ENCODE measurements around the gene NACA2. TPM values are rescaled to one million over a fixed set of nuclear protein-coding genes. Genes with fewer than 3 reads are reported as not detected.

The NACA2 gene
- total RNA-seq, 1 experiment from 2014 or later, result not detected

DNA sequence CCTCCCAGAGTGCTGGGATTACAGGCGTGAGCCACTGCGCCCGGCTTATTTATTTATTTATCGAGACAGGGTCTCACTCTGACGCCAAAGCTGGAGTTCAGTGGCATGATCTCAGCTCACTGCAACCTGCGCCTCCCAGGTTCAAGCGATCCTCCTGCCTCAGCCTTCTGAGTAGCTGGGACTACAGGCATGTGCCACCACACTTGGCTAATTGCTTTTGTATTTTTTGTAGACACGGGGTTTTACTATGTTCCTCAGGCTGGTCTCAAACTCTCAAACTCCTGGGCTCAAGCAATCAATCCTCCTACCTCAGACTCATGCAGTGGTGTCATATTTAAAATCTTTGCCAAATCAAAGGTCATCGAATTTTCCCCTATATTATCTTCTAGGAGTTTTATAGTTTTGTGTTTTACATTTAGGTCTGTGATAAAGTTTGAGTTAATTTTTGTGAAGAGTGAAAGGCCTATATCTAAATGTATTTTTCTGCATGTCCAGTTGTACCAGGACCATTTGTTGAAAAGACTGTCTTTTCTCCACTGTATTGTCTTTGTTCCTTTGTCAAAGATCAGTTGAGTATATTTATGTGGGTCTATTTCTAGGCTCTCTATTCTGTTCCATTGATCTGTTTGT, 47.1 kb downstream of the NACA2 start:
- TF ChIP-seq RAD21 (IDR thresholded peaks at IDR 0.05; ENCODE audit: low read depth) (no peak), JUND (IDR thresholded peaks at IDR 0.05) (no peak), CBX3 (IDR thresholded peaks at IDR 0.05; ENCODE audit: low read depth) (no peak), SIN3A (IDR thresholded peaks at IDR 0.05; ENCODE audit: low read depth) (no peak), EZH2phosphoT487 (IDR thresholded peaks at IDR 0.05; ENCODE audit: borderline replicate concordance) (no peak), EGR1 (IDR thresholded peaks at IDR 0.05; ENCODE audit: low read depth) (no peak), CEBPB (IDR thresholded peaks at IDR 0.05; ENCODE audit: low read depth) (no peak), ZFX (IDR thresholded peaks at IDR 0.05) (no peak), POLR2A (IDR thresholded peaks at IDR 0.05; ENCODE audit: borderline replicate concordance, extremely low read depth, insufficient read depth, insufficient read length) (no peak), SP1 (IDR thresholded peaks at IDR 0.05; ENCODE audit: low read depth) (no peak), SRF (IDR thresholded peaks at IDR 0.05; ENCODE audit: low read depth) (no peak), ELF1 (IDR thresholded peaks at IDR 0.05; ENCODE audit: borderline replicate concordance, low read depth) (no peak), TCF7L2 (IDR thresholded peaks at IDR 0.05; ENCODE audit: borderline replicate concordance, extremely low read depth, insufficient read depth, insufficient read length) (no peak), EZH2 (IDR thresholded peaks at IDR 0.05) (no peak)
- Histone ChIP-seq H3K79me2 (ENCODE audit: insufficient read depth, low read length) (no peaks in the 10 kb centered on the region), H3K36me3 (ENCODE audit: control insufficient read depth in 1 of 2, insufficient read depth in 2 of 2, low read length in 2 of 2) (no peaks in the 10 kb centered on the region), H3K9ac (ENCODE audit: low read length) (no peak overlapping the region), H4K20me1 (ENCODE audit: insufficient read depth) (no peaks in the 10 kb centered on the region), H3K9me2 (ENCODE audit: insufficient read depth) (no peaks in the 10 kb centered on the region; the same call in 1 of the 2 replicates), H3K9me3 (ENCODE audit: control insufficient read depth in 1 of 2, insufficient read depth in 1 of 2, low read depth in 1 of 2, low read length in 2 of 2) (peaks cover 0 to 4% of the 10 kb centered on the region in 2 experiments; a peak in 1 of 4 replicates), H3K27ac (ENCODE audit: low read depth, low read length) (no peak overlapping the region), H3K27me3 (ENCODE audit: insufficient read depth, low read length) (no peaks in the 10 kb centered on the region), H3K4me3 (replicated peaks in 1 of 2; ENCODE audit: low read depth in 1 of 2, low read length in 2 of 2) (no peak overlapping the region), H3K4me2 (ENCODE audit: low read length) (no peak overlapping the region), H3K4me1 (ENCODE audit: control insufficient read depth in 1 of 2, insufficient read depth in 2 of 2, low read length in 2 of 2) (peaks cover 0 to 5% of the 10 kb centered on the region in 2 experiments; a peak in 1 of 4 replicates), H2AFZ (ENCODE audit: low read depth, low read length, poor library complexity, severe bottlenecking) (no peak overlapping the region)
- intact Hi-C loops (cut with micrococcal nuclease), result no loop called here
- ChIA-PET RAD21 (ENCODE audit: low non-redundant PET in 1 of 2, low total read pairs in 2 of 2, uncharacterized antibody in 2 of 2, unreplicated experiment in 2 of 2) (no interaction called here), CTCF (no interaction called here), POLR2A (no interaction called here)
- no peak for DNase-seq (ENCODE audit: low read depth, low spot score)
- no TSS peak for BruUV-seq (replicated peaks)
- no peak for ATAC-seq

DNA sequence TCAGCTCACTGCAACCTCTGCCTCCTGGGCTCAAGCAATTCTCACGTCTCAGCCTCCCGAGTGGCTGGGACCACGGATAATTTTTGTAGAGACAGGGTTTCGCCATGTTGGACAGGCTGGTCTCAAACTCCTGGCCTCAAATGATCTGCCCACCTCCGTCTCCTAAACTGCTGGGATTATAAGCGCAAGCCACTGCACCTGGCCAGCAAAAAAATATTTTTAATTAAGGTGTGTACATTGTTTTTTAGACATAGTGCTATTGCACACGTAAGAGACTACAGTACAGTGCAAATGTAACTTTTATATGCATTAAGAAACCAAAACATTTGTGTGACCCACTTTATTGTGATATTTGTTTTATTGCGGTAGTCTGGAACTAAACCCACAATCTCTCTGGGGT, 49.0 kb downstream of the NACA2 start:
- ChIA-PET RAD21 (ENCODE audit: low non-redundant PET in 1 of 2, low total read pairs in 2 of 2, uncharacterized antibody in 2 of 2, unreplicated experiment in 2 of 2) (no interaction called here), CTCF (no interaction called here), POLR2A (no interaction called here)
- H4K20me1 ChIP-seq (ENCODE audit: insufficient read depth), result no peaks in the 10 kb centered on the region
- H3K4me3 ChIP-seq (replicated peaks in 1 of 2; ENCODE audit: low read depth in 1 of 2, low read length in 2 of 2), result no peak overlapping the region
- H3K9me3 ChIP-seq (ENCODE audit: control insufficient read depth in 1 of 2, insufficient read depth in 1 of 2, low read depth in 1 of 2, low read length in 2 of 2), result peaks cover 0 to 4% of the 10 kb centered on the region in 2 experiments; a peak in 1 of 4 replicates
- no peaks in the 10 kb centered on the region for H3K79me2 ChIP-seq (ENCODE audit: insufficient read depth, low read length)
- ATAC-seq (no peak), DNase-seq (ENCODE audit: low read depth, low spot score) (no peak)
- TF ChIP-seq SIN3A (IDR thresholded peaks at IDR 0.05; ENCODE audit: low read depth) (no peak), ELF1 (IDR thresholded peaks at IDR 0.05; ENCODE audit: borderline replicate concordance, low read depth) (no peak), CTCF (IDR thresholded peaks at IDR 0.05 in 2 of 3, conservative IDR thresholded peaks at IDR 0.05 in 1 of 3; ENCODE audit: borderline replicate concordance in 1 of 3, insufficient read depth in 1 of 3, low read depth in 2 of 3, low read length in 2 of 3) (no peak), FOSL1 (IDR thresholded peaks at IDR 0.05; ENCODE audit: low read depth) (no peak), POLR2A (IDR thresholded peaks at IDR 0.05; ENCODE audit: borderline replicate concordance, extremely low read depth, insufficient read depth, insufficient read length) (no peak), ATF3 (IDR thresholded peaks at IDR 0.05) (no peak), ZNF274 (IDR thresholded peaks at IDR 0.05; ENCODE audit: low read depth, low read length) (no peak), ZFX (IDR thresholded peaks at IDR 0.05) (no peak), CEBPB (IDR thresholded peaks at IDR 0.05; ENCODE audit: low read depth) (no peak)
- TF ChIP-seq, protein P1, sequence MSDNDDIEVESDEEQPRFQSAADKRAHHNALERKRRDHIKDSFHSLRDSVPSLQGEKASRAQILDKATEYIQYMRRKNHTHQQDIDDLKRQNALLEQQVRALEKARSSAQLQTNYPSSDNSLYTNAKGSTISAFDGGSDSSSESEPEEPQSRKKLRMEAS (IDR thresholded peaks at IDR 0.05), result no peak
- H2AFZ ChIP-seq (ENCODE audit: low read depth, low read length, poor library complexity, severe bottlenecking), result no peak overlapping the region
- intact Hi-C loops (cut with micrococcal nuclease), result no loop called here
- H3K9ac ChIP-seq (ENCODE audit: low read length), result no peak overlapping the region
- H3K27ac ChIP-seq (ENCODE audit: low read depth, low read length), result no peak overlapping the region
- BruUV-seq (replicated peaks), result no TSS peak
- H3K4me2 ChIP-seq (ENCODE audit: low read length), result no peak overlapping the region
- no peaks in the 10 kb centered on the region; the same call in 1 of the 2 replicates for H3K9me2 ChIP-seq (ENCODE audit: insufficient read depth)
- peaks cover 0 to 5% of the 10 kb centered on the region in 2 experiments; a peak in 1 of 4 replicates for H3K4me1 ChIP-seq (ENCODE audit: control insufficient read depth in 1 of 2, insufficient read depth in 2 of 2, low read length in 2 of 2)
- no peaks in the 10 kb centered on the region for H3K27me3 ChIP-seq (ENCODE audit: insufficient read depth, low read length)
- H3K36me3 ChIP-seq (ENCODE audit: control insufficient read depth in 1 of 2, insufficient read depth in 2 of 2, low read length in 2 of 2), result no peaks in the 10 kb centered on the region
